T47D (cell line): ENCODE results near the gene FBXO48.

Source experiments
- DNase-seq, 2 experiments: peaks; one replicate each; pipeline versions ENCODE4 v3.0.0 to v3.0.0-alpha.2; 2011 to 2012; ENCODE audit warnings: low read depth in 1 of 2, low spot score in 1 of 2
- JUND ChIP-seq: IDR thresholded peaks from 2 replicates; pipeline ENCODE4 v1.6.1; 2012; ENCODE audit warnings: low read depth
- in situ Hi-C: cut with HindIII; loops from 2 replicates; pipeline ENCODE4 v1.10.0; 2016; ENCODE audit warnings: low sequenced_read_pairs, low pct_unique_long_range_greater_than_20kb

Gene FBXO48

DNA sequence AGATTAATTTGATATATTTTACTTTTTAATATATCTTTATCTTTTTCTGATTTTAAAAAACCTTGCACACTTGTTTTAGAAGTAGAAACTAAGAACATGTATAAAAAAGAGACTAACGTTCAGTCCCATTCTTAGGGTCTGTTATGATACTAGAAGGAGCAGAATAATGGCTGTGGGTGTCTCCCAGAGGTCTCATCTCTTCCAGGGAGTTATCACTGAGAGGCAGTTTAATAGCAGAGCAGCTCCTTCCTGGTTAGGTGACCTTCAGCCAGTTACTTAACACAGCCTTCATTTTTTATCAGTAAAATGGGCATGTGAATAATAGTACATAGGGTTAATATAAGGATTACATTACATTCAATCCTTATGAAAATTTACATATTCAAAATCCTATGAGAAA is 40.6 kb downstream of the FBXO48 start:
- in situ Hi-C loops: no loop called here
- no peak for TF ChIP-seq JUND

DNA sequence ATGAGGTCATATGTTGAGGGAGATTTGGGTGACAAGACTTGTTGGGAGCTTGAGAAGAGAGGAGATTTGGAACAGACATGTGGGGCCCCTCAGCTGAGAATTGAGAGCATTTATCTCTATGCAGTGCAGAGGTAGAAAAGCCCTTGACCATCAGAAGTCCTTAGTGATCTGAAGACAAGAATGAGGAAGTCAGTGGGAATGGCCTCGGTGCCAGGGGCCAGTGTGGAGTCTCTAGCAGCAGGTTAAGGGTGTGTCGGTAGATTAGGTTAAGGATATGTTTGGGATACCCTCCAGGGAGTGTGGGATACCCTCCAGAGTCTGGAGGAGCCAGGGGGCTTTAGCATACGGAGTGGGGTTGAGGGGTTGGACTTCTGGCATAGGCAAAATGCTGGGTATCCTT is 41.6 kb downstream of the FBXO48 start:
- in situ Hi-C loops: no loop called here
- no peak for TF ChIP-seq JUND

More for the DNA sequence above, 40.6 kb downstream of the FBXO48 start:
- no peak for DNase-seq

GRCh38 chr2:68423966-68424650 is 43.0 kb downstream of the FBXO48 start:
- in situ Hi-C loops: no loop called here
- no peak for TF ChIP-seq JUND
- no peak for DNase-seq

More for the DNA sequence above, 41.6 kb downstream of the FBXO48 start:
- DNase-seq: no peak

- in situ Hi-C loops: no loop called here
- TF ChIP-seq JUND: no peak
- DNase-seq: no peak
Measured at GRCh38 chr2:68420254-68420910, 46.7 kb downstream of the FBXO48 start.

- in situ Hi-C loops: no loop called here
- no peak for TF ChIP-seq JUND
- DNase-seq: no peak
Measured at GRCh38 chr2:68418855-68419254, 48.2 kb downstream of the FBXO48 start.

DNA sequence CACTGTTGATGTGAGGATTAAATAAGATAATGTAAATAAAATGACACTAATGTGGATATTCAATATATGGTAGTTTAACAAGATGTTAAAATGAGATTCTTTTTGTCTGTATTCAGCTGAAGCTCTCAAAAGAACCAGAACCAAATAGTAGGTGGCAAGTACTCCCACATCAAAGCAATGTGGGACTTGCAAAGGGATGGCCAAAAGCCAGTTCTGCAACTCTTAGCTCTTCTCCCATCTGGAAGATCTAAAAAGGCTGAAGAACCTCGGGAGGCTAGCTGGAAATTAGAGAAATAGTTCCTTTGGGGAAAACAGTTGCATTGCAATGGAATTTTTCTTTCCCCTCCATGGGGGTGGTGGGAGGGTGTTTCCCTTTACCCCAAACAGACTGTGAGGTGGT is 48.7 kb downstream of the FBXO48 start:
- in situ Hi-C loops: no loop called here
- no peak for TF ChIP-seq JUND
- DNase-seq: no peak

- DNase-seq: no peak
- TF ChIP-seq JUND: no peak
- in situ Hi-C loops: no loop called here
Measured at GRCh38 chr2:68417926-68418325, 49.2 kb downstream of the FBXO48 start.

DNA sequence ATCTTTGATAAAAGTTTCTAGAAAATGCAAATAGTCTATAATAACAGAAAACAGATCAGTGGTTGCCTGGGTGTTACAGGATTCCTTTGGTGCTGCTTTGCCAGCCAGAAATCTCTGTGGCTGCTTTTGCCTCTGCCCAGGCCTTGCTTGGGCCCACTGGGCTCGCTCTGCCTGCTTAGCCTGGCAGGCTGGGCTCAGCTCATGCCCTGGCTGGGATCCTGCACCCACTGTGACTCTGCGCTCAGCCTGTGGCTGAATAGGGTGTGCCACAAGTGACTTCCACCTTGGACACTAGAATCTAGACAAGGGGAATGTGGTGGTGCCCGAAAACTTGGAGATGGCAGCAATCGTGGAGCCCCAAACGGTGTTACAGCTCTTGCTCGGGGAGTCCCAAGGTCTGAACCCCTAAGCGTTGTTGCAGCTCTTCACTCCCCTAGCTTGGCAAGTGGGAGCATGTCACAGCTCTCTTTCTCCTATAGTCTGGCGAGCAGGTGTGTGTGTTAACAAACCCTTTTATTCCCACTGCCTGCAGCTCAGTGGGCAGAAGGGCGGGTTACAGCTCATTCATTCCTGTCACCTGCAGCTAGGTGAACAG is 50.9 kb downstream of the FBXO48 start:
- DNase-seq: no peak
- in situ Hi-C loops: no loop called here
- TF ChIP-seq JUND: no peak

DNA sequence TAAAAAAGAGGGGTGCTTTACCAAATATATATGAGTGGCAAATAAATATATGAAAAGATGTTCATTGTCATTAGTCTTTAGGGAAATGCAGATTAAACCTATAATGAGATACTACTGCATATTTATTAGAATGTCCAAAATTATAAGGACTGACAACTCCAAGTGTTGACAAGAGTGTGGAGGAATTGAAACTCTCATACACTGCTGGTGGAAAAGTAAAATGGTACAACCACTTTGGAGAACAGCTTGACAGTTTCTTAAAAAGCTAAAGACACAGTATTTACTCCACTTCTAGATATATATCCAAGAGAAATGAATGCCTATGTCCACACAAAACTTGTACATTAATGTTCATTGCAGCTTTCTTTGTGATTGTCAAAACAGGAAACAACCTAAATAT is 51.6 kb downstream of the FBXO48 start:
- no peak for DNase-seq
- in situ Hi-C loops: no loop called here
- no peak for TF ChIP-seq JUND

GRCh38 chr2:68414876-68415275 is 52.2 kb downstream of the FBXO48 start:
- TF ChIP-seq JUND: no peak
- in situ Hi-C loops: no loop called here
- no peak for DNase-seq

GRCh38 chr2:68414452-68414851 is 52.6 kb downstream of the FBXO48 start:
- no peak for TF ChIP-seq JUND
- in situ Hi-C loops: no loop called here
- no peak for DNase-seq

DNA sequence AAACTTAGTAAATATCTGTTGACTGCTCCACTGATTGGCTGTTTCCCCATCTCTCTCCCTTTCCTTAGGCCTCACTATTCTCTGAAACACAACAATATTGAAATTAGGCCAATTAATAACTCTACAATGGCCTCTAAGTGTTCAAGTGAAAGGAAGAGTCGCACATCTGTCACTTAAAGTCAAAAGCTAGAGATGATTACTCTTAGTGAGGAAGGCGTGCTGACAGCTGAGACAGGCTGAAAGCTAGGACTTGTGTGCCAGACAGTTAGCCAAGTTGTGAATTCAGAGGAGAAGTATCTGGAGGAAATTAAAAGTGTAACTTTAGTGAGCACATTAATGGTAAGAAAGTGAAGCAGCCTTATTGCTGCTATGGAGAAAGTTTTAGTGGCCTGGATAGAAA is 53.6 kb downstream of the FBXO48 start:
- DNase-seq: no peak
- in situ Hi-C loops: no loop called here
- TF ChIP-seq JUND: no peak

- no peak for DNase-seq
- no peak for TF ChIP-seq JUND
- in situ Hi-C loops: no loop called here
Measured at GRCh38 chr2:68412127-68412819, 54.8 kb downstream of the FBXO48 start.
